Epithelial cell of esophagus (primary cell): ENCODE measurements around the gene DMAC1.

Source experiments
- DNase-seq: peaks from one replicate; pipeline ENCODE4 v3.0.0; 2010; ENCODE audit warnings: low read depth
- H3K4me3 ChIP-seq: 2 replicates; pipeline ENCODE4 v1.5.1; 2011; ENCODE audit warnings: mild to moderate bottlenecking, low read length, control low read depth
- CTCF ChIP-seq: IDR thresholded peaks from 2 replicates; pipeline ENCODE4 v1.5.1; 2011; ENCODE audit warnings: low read depth, mild to moderate bottlenecking, low read length, control low read depth, inconsistent platforms; ENCODE audit not compliant: insufficient read depth; ENCODE audit errors: missing control alignments

DMAC1 gene

GRCh38 chr9:7827792-7828191, 28.2 kb upstream of the DMAC1 start:
- no peak for DNase-seq
- TF ChIP-seq CTCF = no peak
- H3K4me3 ChIP-seq = no peak overlapping the region

- DNase-seq = no peak
- TF ChIP-seq CTCF = no peak
- H3K4me3 ChIP-seq = no peak overlapping the region
Measured at GRCh38 chr9:7827056-7827455, 27.5 kb upstream of the DMAC1 start.

- no peak for TF ChIP-seq CTCF
- no peak overlapping the region for H3K4me3 ChIP-seq
- DNase-seq = no peak
Measured at GRCh38 chr9:7823651-7824050, 24.1 kb upstream of the DMAC1 start.

- TF ChIP-seq CTCF = no peak
- no peak for DNase-seq
Measured at GRCh38 chr9:7819984-7820383, 20.4 kb upstream of the DMAC1 start.

GRCh38 chr9:7816021-7816420, 16.4 kb upstream of the DMAC1 start:
- H3K4me3 ChIP-seq = no peak overlapping the region
- no peak for DNase-seq
- TF ChIP-seq CTCF = no peak

More at GRCh38 chr9:7819984-7820383, 20.4 kb upstream of the DMAC1 start:
- no peak overlapping the region for H3K4me3 ChIP-seq

GRCh38 chr9:7813030-7813429, 13.5 kb upstream of the DMAC1 start:
- no peak for DNase-seq
- H3K4me3 ChIP-seq = no peak overlapping the region
- no peak for TF ChIP-seq CTCF

GRCh38 chr9:7811677-7812076, 12.1 kb upstream of the DMAC1 start:
- DNase-seq = no peak
- no peak overlapping the region for H3K4me3 ChIP-seq
- TF ChIP-seq CTCF = no peak
